Mucosa of descending colon (tissue), 3 donors: ENCODE data around the gene CDC42BPB. TPM values are rescaled to one million over a fixed set of nuclear protein-coding genes. Genes with fewer than 3 reads are reported as not detected.

Experiments
- ATAC-seq: fragments of 200-7000 bp; cut with Tn5 transposase; one replicate; pipeline ENCODE4 v1.9.1; 2020; ENCODE audit warnings: mild to moderate bottlenecking, moderate library complexity
- DNase-seq, 3 donors: peaks; one replicate each; pipeline ENCODE4 v3.0.0-alpha.2; 2020
- H3K36me3 ChIP-seq: fragments of 200-600 bp; one replicate; pipeline ENCODE4 v1.8.0; 2021; ENCODE audit warnings: low read depth, mild to moderate bottlenecking
- H3K4me1 ChIP-seq: fragments of 200-600 bp; one replicate; pipeline ENCODE4 v1.8.0; 2021; ENCODE audit warnings: low read depth, mild to moderate bottlenecking
- H3K4me3 ChIP-seq: fragments of 200-600 bp; one replicate; pipeline ENCODE4 v1.8.0; 2021; ENCODE audit warnings: mild to moderate bottlenecking
- H3K9me3 ChIP-seq: fragments of 200-600 bp; one replicate; pipeline ENCODE4 v1.8.0; 2021; ENCODE audit warnings: mild to moderate bottlenecking
- CTCF ChIP-seq: fragments of 200-600 bp; IDR thresholded peaks from one replicate; pipeline ENCODE4 v1.8.0; 2022; ENCODE audit warnings: antibody characterized with exemption, mild to moderate bottlenecking
- intact Hi-C, 2 donors: fragments of 100-400 bp; cut with DNase I in 1 of 2; cut with micrococcal nuclease in 1 of 2; formaldehyde crosslinking; loops; one replicate each; pipeline versions ENCODE4 v1.11.0 to v1.11.1; 2022; cut with DNase I, micrococcal nuclease
- total RNA-seq, 3 donors: library from RNA; stranded (reverse); fragmentation: NEBNext Ultra II Directional in 2 of 3; extraction: Animal tissue kit (Norgen Biotek cat#: 25700) in 2 of 3; gene quantifications; one replicate each; pipeline versions ENCODE4 v1.2.1 to v1.2.4, GENCODE V29; 2021 to 2023
- donor health status: DM: no; HTN: no; CAD: no; lungs with moderate emphysema.
- donor health status: DM: no; HTN: no; CAD: no.
- donor health status: DM: no; HTN: yes; CAD: no.

Gene CDC42BPB
- total RNA-seq, 3 donors from 2014 or later: 77.6 to 106 (median 84.4) TPM

- DNase-seq (peak; percentile 51 to 60 (median 60)), ATAC-seq (no peak)
- no peak for TF ChIP-seq CTCF
- no peaks in the 10 kb centered on the region for H3K36me3 ChIP-seq
- H3K4me3 ChIP-seq: peak overlapping the region; percentile 36
- peaks cover 23% of the 10 kb centered on the region for H3K4me1 ChIP-seq
- H3K9me3 ChIP-seq: no peaks in the 10 kb centered on the region
- intact Hi-C loops: loop anchor here in 1 of 2 donors (10.0 kb wide), 1 partner anchor 149 kb away; the partner anchor contains the start of gene TRAF3
Measured at GRCh38 chr14:102923925-102924486, 133.3 kb downstream of the CDC42BPB start.

- no peaks in the 10 kb centered on the region for H3K36me3 ChIP-seq
- intact Hi-C loops: loop anchor here in 1 of 2 donors (10.0 kb wide), 1 partner anchor 149 kb away; the partner anchor contains the start of gene TRAF3
- no peak for TF ChIP-seq CTCF
- ATAC-seq (peak; percentile 14), DNase-seq (peak in 2 of 3 donors; percentile 53 to 69)
- peak overlapping the region; percentile 36 for H3K4me3 ChIP-seq
- H3K4me1 ChIP-seq: peaks cover 20% of the 10 kb centered on the region
- no peaks in the 10 kb centered on the region for H3K9me3 ChIP-seq
Measured at GRCh38 chr14:102923201-102923924, 134.0 kb downstream of the CDC42BPB start.

- Histone ChIP-seq H3K36me3 (no peaks in the 10 kb centered on the region), H3K9me3 (no peaks in the 10 kb centered on the region), H3K4me1 (peaks cover 20% of the 10 kb centered on the region), H3K4me3 (peak within 1 kb of the TSS; percentile 36)
- TF ChIP-seq CTCF: no peak
- intact Hi-C loops: loop anchor here in 1 of 2 donors (10.0 kb wide), 1 partner anchor 148 kb away; the partner anchor contains the start of gene TRAF3
- DNase-seq (peak; percentile 85 to 92 (median 90)), ATAC-seq (peak; percentile 65)
Measured at GRCh38 chr14:102922490-102923200, 134.7 kb downstream of the CDC42BPB start, which contains the start of gene AMN. Gene AMN, plus strand, starts transcription at chr14:102922663. Its CDS starts 26 bp downstream, at chr14:102922689.

GRCh38 chr14:102920998-102921304, 136.4 kb downstream of the CDC42BPB start:
- intact Hi-C loops: loop anchor here in 1 of 2 donors (10.0 kb wide), 1 partner anchor 146 kb away; the partner anchor contains the start of gene TRAF3
- Histone ChIP-seq H3K4me1 (peaks cover 14% of the 10 kb centered on the region), H3K36me3 (no peaks in the 10 kb centered on the region), H3K9me3 (no peaks in the 10 kb centered on the region), H3K4me3 (no peak overlapping the region)
- ATAC-seq (no peak), DNase-seq (no peak)
- TF ChIP-seq CTCF: no peak

GRCh38 chr14:102920273-102920997, 136.9 kb downstream of the CDC42BPB start:
- H3K4me3 ChIP-seq: no peak overlapping the region
- no peaks in the 10 kb centered on the region for H3K36me3 ChIP-seq
- no peaks in the 10 kb centered on the region for H3K9me3 ChIP-seq
- DNase-seq (no peak), ATAC-seq (no peak)
- no peak for TF ChIP-seq CTCF
- intact Hi-C loops: loop anchor here in 1 of 2 donors (10.0 kb wide), 1 partner anchor 146 kb away; the partner anchor contains the start of gene TRAF3
- H3K4me1 ChIP-seq: peaks cover 14% of the 10 kb centered on the region
